ENCODE data around the gene KRTAP2-4.
"Not testable (repeated sequence)": the region's sequence is repeated elsewhere in the genome, so short reads cannot be mapped to it uniquely, and the experiment has no call there.

KRTAP2-4 gene
- 0 to 0.33 (median 0) reads per million in 17 experiments for total RNA-seq

GRCh38 chr17:41065829-41066624 is at the start of gene KRTAP2-4:
Gene KRTAP2-4, minus strand, starts transcription at chr17:41065879. Its CDS starts 34 bp downstream, at chr17:41065845.
- peak in 3 of 4 experiments; percentile 14 to 34 (median 20) for DNase-seq

- DNase-seq = no peak
Observed at GRCh38 chr17:41111151-41111885, 45.6 kb upstream of the KRTAP2-4 start.

DNA sequence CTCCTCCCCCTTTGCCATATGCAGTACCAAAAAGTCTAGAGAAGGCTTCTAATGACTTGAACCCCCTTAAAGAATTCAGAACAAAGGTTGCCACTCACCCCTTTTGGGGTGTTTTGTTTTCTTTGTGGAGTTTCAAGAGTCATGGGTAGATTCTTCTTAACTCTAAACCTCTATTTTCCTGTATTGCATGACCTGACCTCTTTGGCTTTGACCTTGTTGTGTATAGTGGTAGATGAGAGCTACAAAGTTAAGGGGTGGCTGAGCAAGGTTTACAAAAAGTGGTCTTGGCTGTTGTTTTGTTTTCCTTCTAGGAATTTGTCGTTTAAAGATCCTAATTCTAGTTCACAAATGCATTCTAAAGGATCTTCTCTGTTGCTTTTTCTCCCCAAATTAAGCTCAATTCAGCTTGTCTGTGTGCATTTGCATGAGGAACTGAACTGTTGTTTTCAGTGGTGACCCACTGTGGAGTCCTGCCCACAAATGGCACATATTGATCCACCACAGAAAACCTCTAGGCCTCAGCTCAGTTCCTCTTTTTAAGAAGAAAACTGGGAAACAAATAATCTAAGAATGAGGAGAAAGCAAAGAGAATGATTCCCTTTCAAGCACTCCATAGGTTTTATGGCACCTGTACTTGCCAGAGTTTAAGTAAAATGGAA is 43.2 kb upstream of the KRTAP2-4 start:
- not testable (repeated sequence) for DNase-seq

GRCh38 chr17:41107941-41108450 is 42.3 kb upstream of the KRTAP2-4 start:
- peak in 2 of 4 experiments; percentile 8 to 34 for DNase-seq

DNA sequence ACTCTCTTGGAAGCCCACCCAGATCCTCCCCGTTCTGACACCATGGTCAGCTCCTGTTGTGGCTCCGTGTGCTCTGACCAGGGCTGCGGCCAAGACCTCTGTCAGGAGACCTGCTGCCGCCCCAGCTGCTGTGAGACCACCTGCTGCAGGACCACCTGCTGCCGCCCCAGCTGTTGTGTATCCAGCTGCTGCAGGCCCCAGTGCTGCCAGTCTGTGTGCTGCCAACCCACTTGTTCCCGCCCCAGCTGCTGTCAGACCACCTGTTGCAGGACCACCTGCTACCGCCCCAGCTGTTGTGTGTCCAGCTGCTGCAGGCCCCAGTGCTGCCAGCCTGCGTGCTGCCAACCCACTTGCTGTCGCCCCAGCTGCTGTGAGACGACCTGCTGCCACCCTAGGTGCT is 39.7 kb upstream of the KRTAP2-4 start, which contains the start of gene KRTAP4-9:
TSS of gene KRTAP4-9 (plus strand) at position 43 of the 400 bp plus-strand sequence. CDS start at position 43, 0 bp downstream.
- not testable (repeated sequence) for DNase-seq

- DNase-seq = not testable (repeated sequence)
Observed at GRCh38 chr17:41104386-41105038, 38.8 kb upstream of the KRTAP2-4 start.

DNA sequence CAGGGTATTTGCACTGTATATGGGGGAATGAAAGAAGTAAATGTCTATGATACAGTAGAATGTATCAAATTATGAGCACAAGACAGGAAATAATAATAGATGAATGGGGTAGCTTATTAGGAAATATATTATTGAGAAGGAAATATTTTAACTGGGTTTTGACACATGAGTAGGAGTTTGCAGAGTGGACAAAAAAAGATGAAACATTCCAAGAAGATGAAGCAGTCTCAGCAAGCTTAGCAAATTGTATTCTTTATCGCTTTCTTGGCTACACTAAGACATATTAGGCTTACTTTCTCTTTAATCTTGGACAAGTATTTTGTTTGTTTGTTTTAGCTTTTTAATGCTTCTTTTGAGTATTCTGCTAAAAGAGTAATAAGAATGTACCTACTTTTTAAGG is 38.2 kb upstream of the KRTAP2-4 start:
- no peak for DNase-seq

- DNase-seq = no peak
Observed at GRCh38 chr17:41101586-41102259, 36.0 kb upstream of the KRTAP2-4 start, which contains the start of gene KRTAP4-16. Gene KRTAP4-16, minus strand, starts transcription at chr17:41102209. Its CDS starts 0 bp downstream, at chr17:41102209.

DNA sequence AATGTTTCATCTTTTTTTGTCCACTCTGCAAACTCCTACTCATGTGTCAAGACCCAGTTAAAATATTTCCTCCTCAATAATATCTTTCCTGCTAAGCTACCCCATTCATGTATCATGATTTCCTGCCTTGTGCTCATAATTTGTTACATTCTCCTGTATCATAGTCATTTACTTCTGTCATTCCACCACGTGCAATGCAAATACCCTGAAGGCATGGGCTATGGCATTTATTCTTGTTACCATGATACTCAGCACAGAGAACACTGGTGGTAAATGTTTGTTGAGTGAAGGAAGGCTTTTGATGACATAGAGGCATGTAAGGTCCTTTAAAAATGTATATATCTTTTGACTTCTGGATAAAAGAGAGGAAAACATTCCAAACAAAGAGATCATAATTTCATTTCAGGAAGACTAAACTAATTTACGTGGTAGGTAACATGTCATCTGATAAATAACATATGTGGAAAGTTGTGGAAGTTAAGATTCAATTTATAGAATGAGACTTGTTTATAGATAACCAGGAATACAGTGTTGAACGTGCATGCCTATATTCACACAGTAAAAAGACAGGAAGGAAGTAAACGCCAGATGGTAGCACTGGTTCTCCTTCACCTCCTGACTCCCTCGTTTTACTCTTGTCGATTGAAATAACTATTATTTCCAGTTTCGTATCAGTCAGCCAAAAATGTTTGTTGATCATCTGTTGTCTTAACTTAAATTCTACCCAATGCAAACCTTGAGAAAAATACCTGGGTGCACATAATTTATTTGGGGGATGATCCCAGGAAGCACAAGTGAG is 34.2 kb upstream of the KRTAP2-4 start:
- peak in 1 of 4 experiments; percentile 3 for DNase-seq

DNA sequence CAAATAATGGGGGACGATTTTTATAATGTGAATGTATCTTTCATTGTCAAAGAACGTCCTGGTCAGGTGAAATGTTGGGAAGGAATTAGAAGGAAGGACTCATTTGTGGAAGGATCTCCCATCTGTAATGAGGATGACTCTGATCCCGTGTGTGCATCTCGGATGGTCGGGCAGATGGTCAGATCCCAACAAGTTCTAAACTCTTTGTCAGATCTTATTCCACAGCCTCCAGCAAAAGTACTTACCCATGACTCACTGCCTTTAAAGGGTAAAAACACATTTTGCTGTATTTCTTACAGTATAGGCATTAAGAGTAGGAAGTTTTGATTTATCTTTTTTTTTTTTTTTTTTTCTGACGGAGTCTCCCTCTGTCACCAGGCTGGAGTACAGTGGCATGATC is 32.8 kb upstream of the KRTAP2-4 start:
- DNase-seq = no peak

GRCh38 chr17:41098042-41098441 is 32.4 kb upstream of the KRTAP2-4 start, which contains the start of gene KRTAP4-8:
Gene KRTAP4-8, minus strand, starts transcription at chr17:41098142. Its CDS starts 58 bp downstream, at chr17:41098084.
- DNase-seq = no peak

GRCh38 chr17:41096055-41096454 is 30.4 kb upstream of the KRTAP2-4 start:
- no peak for DNase-seq

DNA sequence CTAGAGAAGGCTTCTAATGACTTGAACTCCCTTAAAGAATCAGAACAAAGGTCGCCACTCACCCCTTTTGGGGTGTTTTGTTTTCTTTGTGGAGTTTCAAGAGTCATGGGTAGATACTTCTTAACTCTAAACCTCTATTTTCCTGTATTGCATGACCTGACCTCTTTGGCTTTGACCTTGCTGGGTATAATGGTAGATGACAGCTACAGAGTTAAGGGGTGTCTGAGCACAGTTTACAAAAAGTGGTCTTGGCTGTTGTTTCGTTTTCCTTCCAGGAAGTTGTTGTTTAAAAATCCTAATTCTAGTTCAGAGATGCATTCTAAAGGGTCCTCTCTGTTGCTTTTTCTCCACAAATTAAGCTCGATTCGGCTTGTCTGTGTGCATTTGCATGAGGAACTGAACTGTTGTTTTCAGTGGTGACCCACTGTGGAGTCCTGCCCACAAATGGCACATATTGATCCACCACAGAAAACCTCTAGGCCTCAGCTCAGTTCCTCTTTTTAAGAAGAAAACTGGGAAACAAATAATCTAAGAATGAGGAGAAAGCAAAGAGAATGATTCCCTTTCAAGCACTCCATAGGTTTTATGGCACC is 23.2 kb upstream of the KRTAP2-4 start:
- not testable (repeated sequence) for DNase-seq

GRCh38 chr17:41084100-41084856 is 18.6 kb upstream of the KRTAP2-4 start, which contains the start of gene KRTAP4-7:
Gene KRTAP4-7, plus strand, starts transcription at chr17:41084150. Its CDS starts 57 bp downstream, at chr17:41084207.
- not testable (repeated sequence) for DNase-seq

GRCh38 chr17:41083427-41083826 is 17.7 kb upstream of the KRTAP2-4 start:
- not testable (repeated sequence) for DNase-seq

DNA sequence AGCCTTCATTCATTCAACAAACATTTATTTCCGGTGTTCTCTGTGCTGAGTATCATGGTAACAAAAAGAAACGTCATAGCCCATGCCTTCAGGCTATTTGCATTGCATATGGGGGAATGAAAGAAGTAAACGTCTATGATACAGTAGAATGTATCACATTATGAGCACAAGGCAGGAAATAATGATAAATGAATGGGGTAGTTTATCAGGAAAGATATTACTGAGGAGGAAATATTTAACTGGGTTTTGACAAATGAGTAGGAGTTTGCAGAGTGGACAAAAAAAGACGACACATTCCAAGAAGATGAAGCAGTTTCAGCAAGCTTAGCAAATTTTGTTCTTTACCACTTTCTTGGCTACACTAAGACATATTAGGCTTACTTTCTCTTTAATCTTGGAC is 16.9 kb upstream of the KRTAP2-4 start:
- DNase-seq = no peak

GRCh38 chr17:41076788-41077187 is 11.1 kb upstream of the KRTAP2-4 start:
- DNase-seq = no peak

GRCh38 chr17:41073676-41074075 is 8.0 kb upstream of the KRTAP2-4 start:
- no peak for DNase-seq

Data from suppressor macrophage (primary cell).